ENCODE data around the gene DAPP1. TPM values are rescaled to one million over a fixed set of nuclear protein-coding genes. Genes with fewer than 3 reads are reported as not detected.
"Not testable (repeated sequence)": the region's sequence is repeated elsewhere in the genome, so short reads cannot be mapped to it uniquely, and the experiment has no call there.

The DAPP1 gene
- total RNA-seq (1 to 10 TPM; 8.3 to 9.1 TPM), total RNA-seq (16.2 to 93.0 (median 38.7) reads per million in 172 experiments)
- 29.8 TPM for polyA plus RNA-seq (2013, experiment 1 of 2)
- 28.8 TPM for polyA plus RNA-seq (2013, experiment 2 of 2)

- DNase-seq (peak; percentile 60 to 92 (median 72)), ATAC-seq (ENCODE audit: poor library complexity) (peak; percentile 97)
- H3K36me3 ChIP-seq (ENCODE audit: insufficient read depth, low read length), result no peaks in the 10 kb centered on the region
- H3K27ac Mint-ChIP-seq, result peak within 1 kb of the TSS; percentile 91
- no peaks in the 10 kb centered on the region for H3K27me3 ChIP-seq (ENCODE audit: control insufficient read depth in 1 of 2, insufficient read depth in 2 of 2, low read length in 2 of 2)
- POLR2A ChIA-PET, result interaction anchor here (0.6 to 3.8 kb wide), 17 partner anchors 9 to 821 kb away, joined by 3 to 38 read pairs (median 4); partner anchors contain the start of genes ADH5, DNAJB14, H2AZ1 and LAMTOR3
- H3K36me3 Mint-ChIP-seq (ENCODE audit: low read depth), result peaks cover 3% of the 10 kb centered on the region
- H3K4me3 Mint-ChIP-seq, result peak within 1 kb of the TSS; percentile 92
- H3K9me3 ChIP-seq (ENCODE audit: control insufficient read depth in 1 of 2, insufficient read depth in 1 of 2, low read length in 2 of 2), result no peaks in the 10 kb centered on the region
- intact Hi-C loops (cut with DNase I, micrococcal nuclease), result loop anchor here (2.0 to 10.0 kb wide), 4 partner anchors 30 to 892 kb away; partner anchors contain the start of genes EIF4E (in 1 of the 2) and LAMTOR3 (in 1 of the 2)
- TF ChIP-seq CTCF (IDR thresholded peaks at IDR 0.05), result no peak
- H3K9me3 Mint-ChIP-seq, result no peaks in the 10 kb centered on the region
- peak within 1 kb of the TSS; percentile 64 to 66 for H3K27ac ChIP-seq (ENCODE audit: low read depth in 1 of 2, low read length in 2 of 2)
- H3K4me1 ChIP-seq (ENCODE audit: insufficient read depth, low read length), result peaks cover 30% of the 10 kb centered on the region
- CTCF ChIA-PET, result interaction anchor here (2.3 kb wide), 1 partner anchor 8 kb away, joined by 8 read pairs; no protein-coding TSS in a partner anchor
- H3K4me1 Mint-ChIP-seq (ENCODE audit: low read depth), result peaks cover 64% of the 10 kb centered on the region
- H3K4me3 ChIP-seq (ENCODE audit: low read length), result peak within 1 kb of the TSS; percentile 72
- H3K27me3 Mint-ChIP-seq, result no peaks in the 10 kb centered on the region
These were observed at the start of gene DAPP1 for GRCh38 chr4:99816545-99817308. Gene DAPP1 (plus strand): TSS chr4:99816827. CDS start chr4:99816914, 87 bp downstream.

- H3K4me3 ChIP-seq (ENCODE audit: low read length); H3K27me3 ChIP-seq (ENCODE audit: control insufficient read depth in 1 of 2, insufficient read depth in 2 of 2, low read length in 2 of 2); H3K4me1 Mint-ChIP-seq (ENCODE audit: low read depth); DNase-seq; H3K27ac Mint-ChIP-seq; CTCF ChIA-PET; H3K4me1 ChIP-seq (ENCODE audit: insufficient read depth, low read length); POLR2A ChIA-PET; H3K36me3 Mint-ChIP-seq (ENCODE audit: low read depth); H3K27ac ChIP-seq (ENCODE audit: low read depth in 1 of 2, low read length in 2 of 2); H3K9me3 ChIP-seq (ENCODE audit: control insufficient read depth in 1 of 2, insufficient read depth in 1 of 2, low read length in 2 of 2); intact Hi-C loops (cut with DNase I, micrococcal nuclease); H3K4me3 Mint-ChIP-seq; ATAC-seq (ENCODE audit: poor library complexity); H3K36me3 ChIP-seq (ENCODE audit: insufficient read depth, low read length): not testable (repeated sequence)
- Mint-ChIP-seq H3K9me3 (peaks cover 14% of the 10 kb centered on the region), H3K27me3 (peaks cover 31% of the 10 kb centered on the region)
These were observed 45.8 kb upstream of the DAPP1 start for GRCh38 chr4:99770842-99771241.

- ChIA-PET POLR2A (no interaction called here), CTCF (no interaction called here)
- Mint-ChIP-seq H3K4me3 (no peak overlapping the region), H3K36me3 (ENCODE audit: low read depth) (no peaks in the 10 kb centered on the region), H3K4me1 (ENCODE audit: low read depth) (no peaks in the 10 kb centered on the region), H3K27me3 (peaks cover 11% of the 10 kb centered on the region), H3K9me3 (no peaks in the 10 kb centered on the region), H3K27ac (no peak overlapping the region)
- intact Hi-C loops (cut with DNase I, micrococcal nuclease), result no loop called here
- H3K27ac ChIP-seq (ENCODE audit: low read depth in 1 of 2, low read length in 2 of 2), result no peak overlapping the region
- H3K9me3 ChIP-seq (ENCODE audit: control insufficient read depth in 1 of 2, insufficient read depth in 1 of 2, low read length in 2 of 2), result no peaks in the 10 kb centered on the region
- H3K27me3 ChIP-seq (ENCODE audit: control insufficient read depth in 1 of 2, insufficient read depth in 2 of 2, low read length in 2 of 2), result no peaks in the 10 kb centered on the region
- H3K4me1 ChIP-seq (ENCODE audit: insufficient read depth, low read length), result no peaks in the 10 kb centered on the region
- no peak overlapping the region for H3K4me3 ChIP-seq (ENCODE audit: low read length)
- DNase-seq (no peak), ATAC-seq (ENCODE audit: poor library complexity) (no peak)
- no peak for TF ChIP-seq CTCF (IDR thresholded peaks at IDR 0.05)
- no peaks in the 10 kb centered on the region for H3K36me3 ChIP-seq (ENCODE audit: insufficient read depth, low read length)
These were observed 32.7 kb upstream of the DAPP1 start for GRCh38 chr4:99783940-99784339.
